ENCODE measurements around the gene COPS9.

The COPS9 gene

GRCh38 chr2:240140920-240141319 is 4.8 kb upstream of the COPS9 start:
- POLR2A ChIA-PET (ENCODE audit: low non-redundant PET): no interaction called here
- CTCF ChIA-PET: interaction anchor here (0.7 to 7.3 kb wide), 3 partner anchors 9 to 80 kb away, joined by 3 to 67 read pairs (median 3); no protein-coding TSS in a partner anchor
- H3K27ac ChIP-seq: no peak overlapping the region
- TF ChIP-seq CTCF (conservative IDR thresholded peaks at IDR 0.05; ENCODE audit: low read depth): no peak
- no peak for DNase-seq (ENCODE audit: low spot score)

GRCh38 chr2:240140511-240140910 is 4.4 kb upstream of the COPS9 start, which contains the start of gene OTOS:
TSS of gene OTOS (minus strand) at chr2:240140658. CDS start at chr2:240140326, 332 bp downstream.
- no peak for DNase-seq (ENCODE audit: low spot score)
- no peak for TF ChIP-seq CTCF (conservative IDR thresholded peaks at IDR 0.05; ENCODE audit: low read depth)

GRCh38 chr2:240139666-240140393 is 3.7 kb upstream of the COPS9 start:
- CTCF ChIA-PET: interaction anchor here (0.6 to 7.3 kb wide), 3 partner anchors 10 to 79 kb away, joined by 3 to 67 read pairs (median 6); no protein-coding TSS in a partner anchor
- POLR2A ChIA-PET (ENCODE audit: low non-redundant PET): no interaction called here
- TF ChIP-seq CTCF (conservative IDR thresholded peaks at IDR 0.05; ENCODE audit: low read depth): no peak

More at GRCh38 chr2:240140511-240140910, 4.4 kb upstream of the COPS9 start, which contains the start of gene OTOS:
- no peak within 1 kb of the TSS for H3K27ac ChIP-seq
- ChIA-PET POLR2A (ENCODE audit: low non-redundant PET) (no interaction called here), CTCF (interaction anchor here (0.6 to 7.3 kb wide), 4 partner anchors 9 to 80 kb away, joined by 3 to 67 read pairs (median 4); no protein-coding TSS in a partner anchor)

GRCh38 chr2:240139011-240139441 is 2.9 kb upstream of the COPS9 start:
- CTCF ChIA-PET: no interaction called here
- TF ChIP-seq CTCF (conservative IDR thresholded peaks at IDR 0.05; ENCODE audit: low read depth): no peak
- POLR2A ChIA-PET (ENCODE audit: low non-redundant PET): no interaction called here
- no peak overlapping the region for H3K27ac ChIP-seq
- no peak for DNase-seq (ENCODE audit: low spot score)

More at GRCh38 chr2:240139666-240140393, 3.7 kb upstream of the COPS9 start:
- no peak for DNase-seq (ENCODE audit: low spot score)
- no peak overlapping the region for H3K27ac ChIP-seq

- DNase-seq (ENCODE audit: low spot score): no peak
These were observed 2.3 kb upstream of the COPS9 start for GRCh38 chr2:240138254-240138984.

More at GRCh38 chr2:240138254-240138984, 2.3 kb upstream of the COPS9 start:
- ChIA-PET CTCF (interaction anchor here (0.6 kb wide), 1 partner anchor 566 kb away, joined by 4 read pairs; no protein-coding TSS in a partner anchor), POLR2A (ENCODE audit: low non-redundant PET) (no interaction called here)
- no peak for TF ChIP-seq CTCF (conservative IDR thresholded peaks at IDR 0.05; ENCODE audit: low read depth)
- no peak overlapping the region for H3K27ac ChIP-seq
